Mesothelial cell of epicardium (in vitro differentiated cells): Measurements from ENCODE around the gene OSCP1. TPM values are rescaled to one million over a fixed set of nuclear protein-coding genes. Genes with fewer than 3 reads are reported as not detected.

Source experiments
- DNase-seq, 2 experiments: peaks; one replicate each; pipeline ENCODE4 v3.0.0; 2021; ENCODE audit warnings: low spot score in 2 of 2; ENCODE audit not compliant: unreplicated experiment in 2 of 2
- H3K27ac Mint-ChIP-seq: 2 replicates; pipeline ENCODE4 v1.8.0; 2021; ENCODE audit warnings: mixed read lengths
- H3K27me3 Mint-ChIP-seq: 2 replicates; pipeline ENCODE4 v1.8.0; 2021; ENCODE audit warnings: low read depth, mixed read lengths
- H3K36me3 Mint-ChIP-seq: 2 replicates; pipeline ENCODE4 v1.8.0; 2021; ENCODE audit warnings: mixed read lengths
- H3K4me1 Mint-ChIP-seq: 2 replicates; pipeline ENCODE4 v1.8.0; 2021; ENCODE audit warnings: mixed read lengths
- H3K4me3 Mint-ChIP-seq: 2 replicates; pipeline ENCODE4 v1.8.0; 2021; ENCODE audit warnings: mild to moderate bottlenecking, moderate library complexity, mixed read lengths
- H3K9me3 Mint-ChIP-seq: 2 replicates; pipeline ENCODE4 v1.8.0; 2021; ENCODE audit warnings: mixed read lengths
- total RNA-seq: library from RNA; stranded (reverse); gene quantifications from 3 replicates; pipeline ENCODE4 v1.2.1, GENCODE V29; 2021
- TF ChIP-seq, protein P1 (sequence below): fragments of 200-600 bp; sonication (generic); IDR thresholded peaks from one replicate; pipeline ENCODE4 v1.5.0; 2021; ENCODE audit warnings: antibody characterized with exemption; ENCODE audit not compliant: unreplicated experiment

OSCP1 gene
- total RNA-seq, 1 donor from 2014 or later = 7.0 TPM

DNA sequence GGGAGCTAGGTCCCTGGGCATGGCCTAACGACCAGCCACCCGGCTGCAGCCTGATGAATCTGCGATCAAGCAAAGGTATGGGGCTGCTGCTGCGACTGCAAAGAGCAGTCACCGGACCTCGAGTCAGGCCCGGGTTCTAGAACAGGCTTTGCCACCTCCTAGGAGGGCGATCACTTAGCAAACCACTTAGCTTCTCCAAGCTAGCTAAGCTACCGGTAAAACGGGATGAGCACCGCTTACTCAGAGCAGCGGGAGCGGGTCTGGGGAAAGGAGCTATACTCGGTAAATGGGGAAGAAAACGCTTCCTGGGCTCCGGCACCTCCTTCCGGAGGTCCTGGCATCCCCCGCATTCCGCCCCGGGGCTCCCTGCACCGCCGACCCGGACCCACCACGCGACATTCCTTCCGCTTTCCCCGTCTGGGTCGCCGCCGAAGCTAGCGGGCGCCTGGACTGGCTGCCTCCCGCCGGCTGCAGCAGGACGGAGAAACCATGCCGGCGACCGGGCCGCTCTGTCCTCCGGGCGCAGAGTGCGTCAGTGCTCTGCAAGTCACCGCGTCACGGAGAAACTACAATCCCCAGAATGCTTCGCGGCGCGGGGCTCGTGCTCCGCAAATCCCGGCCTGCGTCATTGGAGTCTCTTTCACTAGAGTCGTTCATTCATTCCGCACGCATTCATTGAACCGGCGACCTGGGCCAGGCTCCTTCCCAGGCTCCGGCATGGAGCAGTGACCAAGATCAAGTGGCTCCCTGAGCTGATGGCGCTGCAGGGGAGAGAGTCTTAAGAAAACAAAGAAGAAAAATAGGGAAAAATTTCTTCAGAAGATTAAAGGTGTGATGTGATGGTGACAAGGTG, 52.6 kb downstream of the OSCP1 start, which contains the start of gene LSM10:
Gene LSM10 (minus strand): TSS at position 531 of the 853 bp plus-strand sequence. CDS start 3,779 bp downstream, outside the sequence.
- Mint-ChIP-seq H3K27ac (peak within 1 kb of the TSS; percentile 99), H3K4me3 (peak within 1 kb of the TSS; percentile 96), H3K4me1 (peaks cover 39% of the 10 kb centered on the region), H3K9me3 (no peaks in the 10 kb centered on the region), H3K36me3 (peaks cover 5% of the 10 kb centered on the region), H3K27me3 (no peaks in the 10 kb centered on the region)
- TF ChIP-seq, protein P1, sequence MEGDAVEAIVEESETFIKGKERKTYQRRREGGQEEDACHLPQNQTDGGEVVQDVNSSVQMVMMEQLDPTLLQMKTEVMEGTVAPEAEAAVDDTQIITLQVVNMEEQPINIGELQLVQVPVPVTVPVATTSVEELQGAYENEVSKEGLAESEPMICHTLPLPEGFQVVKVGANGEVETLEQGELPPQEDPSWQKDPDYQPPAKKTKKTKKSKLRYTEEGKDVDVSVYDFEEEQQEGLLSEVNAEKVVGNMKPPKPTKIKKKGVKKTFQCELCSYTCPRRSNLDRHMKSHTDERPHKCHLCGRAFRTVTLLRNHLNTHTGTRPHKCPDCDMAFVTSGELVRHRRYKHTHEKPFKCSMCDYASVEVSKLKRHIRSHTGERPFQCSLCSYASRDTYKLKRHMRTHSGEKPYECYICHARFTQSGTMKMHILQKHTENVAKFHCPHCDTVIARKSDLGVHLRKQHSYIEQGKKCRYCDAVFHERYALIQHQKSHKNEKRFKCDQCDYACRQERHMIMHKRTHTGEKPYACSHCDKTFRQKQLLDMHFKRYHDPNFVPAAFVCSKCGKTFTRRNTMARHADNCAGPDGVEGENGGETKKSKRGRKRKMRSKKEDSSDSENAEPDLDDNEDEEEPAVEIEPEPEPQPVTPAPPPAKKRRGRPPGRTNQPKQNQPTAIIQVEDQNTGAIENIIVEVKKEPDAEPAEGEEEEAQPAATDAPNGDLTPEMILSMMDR = no peak
- peak; percentile 83 to 89 for DNase-seq

DNA sequence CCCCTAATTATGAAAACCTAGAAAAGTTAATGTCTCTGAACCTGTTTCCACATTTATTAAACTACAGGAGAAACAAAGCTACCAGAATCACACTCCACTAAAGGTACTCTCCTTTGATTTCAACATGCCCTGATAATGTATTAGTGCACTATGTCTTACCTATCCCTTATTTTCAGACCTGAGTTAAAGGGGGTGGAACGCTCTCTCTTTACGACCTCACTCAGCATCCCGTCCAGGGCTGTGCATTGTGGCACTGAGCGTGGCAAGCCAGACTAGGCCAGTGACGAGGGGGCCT, 53.2 kb downstream of the OSCP1 start:
- Mint-ChIP-seq H3K27me3 (no peaks in the 10 kb centered on the region), H3K9me3 (no peaks in the 10 kb centered on the region), H3K4me1 (peaks cover 36% of the 10 kb centered on the region), H3K4me3 (peak overlapping the region; percentile 96), H3K27ac (peak overlapping the region; percentile 99), H3K36me3 (peaks cover 8% of the 10 kb centered on the region)
- no peak for DNase-seq
- TF ChIP-seq, protein P1 = no peak

DNA sequence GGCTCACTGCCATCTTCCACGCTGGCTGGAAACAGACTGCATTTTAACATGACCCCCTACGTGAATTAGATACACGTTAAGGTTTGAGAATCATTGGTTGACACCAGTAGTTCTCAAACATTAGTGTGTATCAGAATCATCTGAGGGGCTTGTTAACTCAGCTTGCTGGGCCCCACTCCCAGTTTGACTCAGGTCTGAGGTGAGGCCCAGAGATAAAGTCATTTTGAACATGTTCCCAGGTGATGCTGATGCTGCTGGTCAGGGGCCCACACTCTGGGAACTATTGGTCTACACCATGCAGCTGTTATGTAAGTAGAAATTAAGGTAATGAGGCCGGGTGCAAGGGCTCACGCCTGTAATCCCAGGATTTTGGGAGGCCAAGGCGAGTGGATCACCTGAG, 53.9 kb downstream of the OSCP1 start:
- H3K9me3 Mint-ChIP-seq = no peaks in the 10 kb centered on the region
- H3K27ac Mint-ChIP-seq = peak overlapping the region; percentile 99
- TF ChIP-seq, protein P1 = no peak
- H3K36me3 Mint-ChIP-seq = peaks cover 8% of the 10 kb centered on the region
- no peaks in the 10 kb centered on the region for H3K27me3 Mint-ChIP-seq
- peaks cover 31% of the 10 kb centered on the region for H3K4me1 Mint-ChIP-seq
- DNase-seq = no peak
- H3K4me3 Mint-ChIP-seq = peak overlapping the region; percentile 96

DNA sequence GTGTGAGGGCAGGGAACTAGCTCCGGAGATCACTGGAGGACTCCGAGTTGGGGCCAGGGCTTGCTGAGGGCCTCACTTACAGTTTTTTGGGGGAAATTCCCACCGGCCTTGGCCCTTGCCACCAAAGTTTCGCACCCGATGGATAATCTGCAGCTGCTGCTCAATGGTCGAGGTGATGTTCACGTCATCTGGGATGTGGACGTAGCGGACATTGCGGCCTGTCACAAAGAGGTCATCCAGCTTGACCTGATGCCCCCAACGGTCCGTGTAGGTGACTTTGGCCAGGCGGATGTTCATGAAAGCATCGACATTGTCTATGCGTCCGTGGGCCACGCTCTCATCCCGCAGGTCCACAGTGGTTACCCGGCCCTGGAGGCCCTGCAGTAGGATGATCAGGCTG, 56.6 kb downstream of the OSCP1 start:
- peaks cover 14% of the 10 kb centered on the region for H3K36me3 Mint-ChIP-seq
- TF ChIP-seq, protein P1 = no peak
- H3K27ac Mint-ChIP-seq = no peak overlapping the region
- no peak overlapping the region for H3K4me3 Mint-ChIP-seq
- peaks cover 22% of the 10 kb centered on the region for H3K4me1 Mint-ChIP-seq
- H3K9me3 Mint-ChIP-seq = no peaks in the 10 kb centered on the region
- H3K27me3 Mint-ChIP-seq = no peaks in the 10 kb centered on the region
- DNase-seq = no peak

DNA sequence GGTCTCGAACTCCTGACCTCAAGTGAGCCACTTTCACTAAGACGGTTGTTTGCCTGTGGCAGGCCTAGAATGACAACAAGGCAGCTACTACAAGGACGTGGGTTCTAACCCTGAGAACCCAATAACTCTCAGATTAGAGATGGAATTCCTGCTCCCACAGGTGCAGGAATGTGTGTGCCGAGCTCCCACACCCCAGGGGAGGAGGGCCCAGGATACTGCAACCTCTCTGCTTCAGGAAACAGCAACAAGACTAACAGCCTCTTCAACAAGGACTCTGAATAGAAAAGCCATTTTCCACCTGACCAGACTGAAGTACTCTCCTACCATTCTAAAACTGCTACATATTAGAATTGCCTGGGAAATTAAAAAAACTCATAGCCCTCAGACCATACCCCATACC, 57.4 kb downstream of the OSCP1 start:
- peak overlapping the region; percentile 79 for H3K27ac Mint-ChIP-seq
- peaks cover 18% of the 10 kb centered on the region for H3K4me1 Mint-ChIP-seq
- no peak overlapping the region for H3K4me3 Mint-ChIP-seq

More for the DNA sequence above, 57.4 kb downstream of the OSCP1 start:
- Mint-ChIP-seq H3K9me3 (no peaks in the 10 kb centered on the region), H3K27me3 (no peaks in the 10 kb centered on the region), H3K36me3 (peaks cover 14% of the 10 kb centered on the region)
- TF ChIP-seq, protein P1 = no peak
- DNase-seq = no peak
